WERI-Rb-1 (cell line): ENCODE measurements around the gene DNAJB14.

Experiments used
- DNase-seq: peaks from one replicate; pipeline ENCODE4 v3.0.0-alpha.2; 2020
- H3K27ac ChIP-seq: fragments of 250-450 bp; sonication (Bioruptor Pico); 2 replicates; pipeline ENCODE4 v1.5.1; 2020; ENCODE audit warnings: mild to moderate bottlenecking, moderate library complexity
- H3K27me3 ChIP-seq: fragments of 250-450 bp; sonication (Bioruptor Pico); 2 replicates; pipeline ENCODE4 v1.5.1; 2021; ENCODE audit warnings: mild to moderate bottlenecking, low read depth, moderate library complexity; ENCODE audit not compliant: insufficient read depth, severe bottlenecking
- H3K36me3 ChIP-seq: fragments of 250-450 bp; sonication (Bioruptor Pico); 2 replicates; pipeline ENCODE4 v1.5.1; 2020; ENCODE audit warnings: mild to moderate bottlenecking, moderate library complexity
- H3K4me3 ChIP-seq: 2 replicates; pipeline ENCODE4 v1.5.1; 2011; ENCODE audit warnings: low read depth, mild to moderate bottlenecking, control low read depth, low read length
- H3K9me3 ChIP-seq: fragments of 250-450 bp; sonication (Bioruptor Pico); 2 replicates; pipeline ENCODE4 v1.5.1; 2021; ENCODE audit warnings: mild to moderate bottlenecking, moderate library complexity; ENCODE audit not compliant: severe bottlenecking
- TF ChIP-seq, protein P1 (sequence below): IDR thresholded peaks from 2 replicates; pipeline ENCODE4 v1.5.1; 2011; ENCODE audit warnings: low read depth, mild to moderate bottlenecking, control low read depth, inconsistent platforms, low read length

DNAJB14 gene

GRCh38 chr4:99853999-99854398 lies 92.4 kb downstream of the DNAJB14 start:
- Histone ChIP-seq H3K4me3 (no peak overlapping the region), H3K36me3 (no peaks in the 10 kb centered on the region), H3K27me3 (no peaks in the 10 kb centered on the region), H3K27ac (no peak overlapping the region), H3K9me3 (no peaks in the 10 kb centered on the region)
- no peak for DNase-seq
- TF ChIP-seq, protein P1, sequence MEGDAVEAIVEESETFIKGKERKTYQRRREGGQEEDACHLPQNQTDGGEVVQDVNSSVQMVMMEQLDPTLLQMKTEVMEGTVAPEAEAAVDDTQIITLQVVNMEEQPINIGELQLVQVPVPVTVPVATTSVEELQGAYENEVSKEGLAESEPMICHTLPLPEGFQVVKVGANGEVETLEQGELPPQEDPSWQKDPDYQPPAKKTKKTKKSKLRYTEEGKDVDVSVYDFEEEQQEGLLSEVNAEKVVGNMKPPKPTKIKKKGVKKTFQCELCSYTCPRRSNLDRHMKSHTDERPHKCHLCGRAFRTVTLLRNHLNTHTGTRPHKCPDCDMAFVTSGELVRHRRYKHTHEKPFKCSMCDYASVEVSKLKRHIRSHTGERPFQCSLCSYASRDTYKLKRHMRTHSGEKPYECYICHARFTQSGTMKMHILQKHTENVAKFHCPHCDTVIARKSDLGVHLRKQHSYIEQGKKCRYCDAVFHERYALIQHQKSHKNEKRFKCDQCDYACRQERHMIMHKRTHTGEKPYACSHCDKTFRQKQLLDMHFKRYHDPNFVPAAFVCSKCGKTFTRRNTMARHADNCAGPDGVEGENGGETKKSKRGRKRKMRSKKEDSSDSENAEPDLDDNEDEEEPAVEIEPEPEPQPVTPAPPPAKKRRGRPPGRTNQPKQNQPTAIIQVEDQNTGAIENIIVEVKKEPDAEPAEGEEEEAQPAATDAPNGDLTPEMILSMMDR, result no peak

- no peaks in the 10 kb centered on the region for H3K27me3 ChIP-seq
- TF ChIP-seq, protein P1, result no peak
- H3K36me3 ChIP-seq, result no peaks in the 10 kb centered on the region
- DNase-seq, result no peak
- no peak overlapping the region for H3K4me3 ChIP-seq
- no peaks in the 10 kb centered on the region for H3K9me3 ChIP-seq
- no peak overlapping the region for H3K27ac ChIP-seq
These were observed 93.2 kb downstream of the DNAJB14 start for GRCh38 chr4:99853190-99853589.

DNA sequence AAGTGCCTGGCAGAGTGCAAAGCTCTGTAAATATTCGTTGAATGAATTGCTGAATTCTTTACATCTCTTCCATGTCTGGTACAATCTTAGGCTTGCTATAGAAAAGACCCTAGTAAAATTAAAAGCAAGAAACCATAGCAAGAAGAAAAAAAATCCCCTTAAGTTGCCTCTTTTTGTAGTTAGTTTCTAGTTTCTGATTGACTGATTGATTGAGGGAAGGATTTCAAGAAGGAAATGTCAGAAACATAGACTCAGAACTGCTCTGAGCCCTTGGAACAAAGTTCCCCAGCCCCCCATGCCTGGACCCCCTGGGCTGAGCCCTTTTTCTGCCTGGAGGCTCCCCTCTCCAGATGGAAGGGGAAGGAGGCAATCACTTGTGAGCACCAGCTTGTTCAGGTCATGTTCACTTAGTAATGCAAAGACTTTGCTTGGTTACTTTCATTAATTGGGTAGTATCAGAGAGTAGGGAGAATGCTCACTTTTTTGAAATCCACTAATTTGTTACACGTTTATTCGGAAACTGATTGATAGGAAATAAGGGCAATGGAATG lies 94.1 kb downstream of the DNAJB14 start:
- Histone ChIP-seq H3K27ac (no peak overlapping the region), H3K9me3 (no peaks in the 10 kb centered on the region), H3K4me3 (no peak overlapping the region), H3K27me3 (no peaks in the 10 kb centered on the region), H3K36me3 (no peaks in the 10 kb centered on the region)
- TF ChIP-seq, protein P1, result no peak
- no peak for DNase-seq

DNA sequence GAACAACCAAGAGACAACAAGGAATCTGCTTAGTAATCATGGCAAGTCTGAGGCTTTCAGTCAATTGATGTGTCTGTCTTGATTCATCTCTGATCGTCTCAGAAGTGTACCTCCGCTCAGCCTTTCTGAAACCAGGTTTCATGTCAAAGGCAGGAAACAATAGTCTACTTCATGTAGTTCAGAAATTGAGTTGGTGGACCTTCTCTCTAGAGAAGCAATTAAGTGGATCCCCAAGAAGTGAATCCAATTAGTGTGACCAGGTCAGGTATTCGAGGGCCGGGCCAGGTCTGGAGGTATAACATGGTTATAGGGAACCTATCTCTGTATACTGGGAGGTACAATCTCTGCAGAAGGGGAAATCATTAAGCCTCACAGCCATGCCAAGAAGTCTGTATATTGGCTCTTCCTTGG lies 97.8 kb downstream of the DNAJB14 start:
- H3K9me3 ChIP-seq, result no peaks in the 10 kb centered on the region
- no peaks in the 10 kb centered on the region for H3K36me3 ChIP-seq

DNA sequence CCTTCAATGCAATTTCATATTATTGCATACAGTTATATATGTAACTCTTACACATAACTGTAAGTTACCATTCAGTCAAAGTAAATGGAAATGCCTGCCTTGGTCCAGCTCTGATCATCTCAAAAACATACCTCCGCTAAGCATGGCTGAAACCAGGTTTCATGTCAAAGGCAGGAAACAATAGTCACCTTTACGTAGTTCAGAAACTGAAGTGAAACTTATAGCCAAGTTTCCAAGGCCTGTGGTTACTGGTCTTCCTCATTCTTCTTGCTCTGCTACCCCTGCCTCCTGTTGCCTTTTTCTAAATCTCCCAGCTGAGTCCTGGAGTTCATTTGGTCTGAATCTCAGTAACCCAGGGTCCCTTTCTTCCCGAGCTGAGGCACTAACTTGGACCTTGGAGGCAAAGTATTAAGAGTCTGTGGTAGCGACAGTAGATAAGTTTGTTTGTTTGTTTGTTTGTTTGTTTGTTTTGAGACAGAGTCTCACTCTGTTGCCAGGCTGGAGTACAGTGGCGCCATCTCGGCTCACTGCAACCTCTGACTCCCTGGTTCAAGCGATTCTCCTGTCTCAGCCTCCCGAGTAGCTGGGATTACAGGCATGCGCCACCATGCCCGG lies 98.9 kb downstream of the DNAJB14 start:
- H3K9me3 ChIP-seq, result no peaks in the 10 kb centered on the region
- H3K4me3 ChIP-seq, result no peak overlapping the region
- no peak for DNase-seq
- H3K36me3 ChIP-seq, result no peaks in the 10 kb centered on the region
- TF ChIP-seq, protein P1, result no peak
- no peaks in the 10 kb centered on the region for H3K27me3 ChIP-seq
- no peak overlapping the region for H3K27ac ChIP-seq

More for the DNA sequence above, 97.8 kb downstream of the DNAJB14 start:
- no peak overlapping the region for H3K4me3 ChIP-seq
- TF ChIP-seq, protein P1, result no peak
- no peak for DNase-seq
- H3K27ac ChIP-seq, result no peak overlapping the region
- no peaks in the 10 kb centered on the region for H3K27me3 ChIP-seq

- Histone ChIP-seq H3K27me3 (no peaks in the 10 kb centered on the region), H3K27ac (no peak overlapping the region), H3K9me3 (no peaks in the 10 kb centered on the region), H3K4me3 (no peak overlapping the region), H3K36me3 (no peaks in the 10 kb centered on the region)
- no peak for DNase-seq
- TF ChIP-seq, protein P1, result no peak
These were observed 99.5 kb downstream of the DNAJB14 start for GRCh38 chr4:99846891-99847290.
